HUDEP-2 (cell line): ENCODE measurements around the gene LRRC14B.

ENCODE experiments used
- DNase-seq, 76 experiments: peaks; one replicate each; lab custom pipeline; 2025; ENCODE audit not compliant: unreplicated experiment in 76 of 76; lab: John Stamatoyannopoulos, UW

The LRRC14B gene

GRCh38 chr5:191036-191948 is at the start of gene LRRC14B:
TSS of gene LRRC14B (plus strand) at chr5:191495. CDS start at chr5:191539, 44 bp downstream.
- peak in 7 of 76 experiments; percentile 8 to 24 (median 13) for DNase-seq

DNA sequence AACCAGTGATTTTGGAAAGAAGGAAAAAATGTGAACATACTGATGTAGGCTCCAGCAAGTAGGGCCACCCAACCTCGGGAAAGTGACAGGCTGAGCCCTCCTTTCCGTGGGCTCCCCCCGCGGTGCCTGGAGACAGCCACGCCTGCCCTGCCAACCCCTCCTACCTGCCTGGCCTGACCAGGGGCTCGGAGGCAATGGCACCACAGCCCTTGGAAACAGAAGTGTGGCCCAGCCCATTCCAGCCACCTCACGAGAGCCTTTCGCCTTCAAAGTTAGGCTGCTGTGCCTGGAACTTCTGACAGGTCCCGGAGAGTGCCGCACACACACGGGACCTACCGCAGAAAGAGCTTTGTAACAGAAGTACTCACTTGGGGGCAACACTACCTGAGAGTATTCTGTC is 49.5 kb upstream of the LRRC14B start:
- no peak for DNase-seq

GRCh38 chr5:142246-142810 is 49.0 kb upstream of the LRRC14B start:
- DNase-seq: no peak

GRCh38 chr5:143041-143440 is 48.3 kb upstream of the LRRC14B start:
- no peak for DNase-seq

DNA sequence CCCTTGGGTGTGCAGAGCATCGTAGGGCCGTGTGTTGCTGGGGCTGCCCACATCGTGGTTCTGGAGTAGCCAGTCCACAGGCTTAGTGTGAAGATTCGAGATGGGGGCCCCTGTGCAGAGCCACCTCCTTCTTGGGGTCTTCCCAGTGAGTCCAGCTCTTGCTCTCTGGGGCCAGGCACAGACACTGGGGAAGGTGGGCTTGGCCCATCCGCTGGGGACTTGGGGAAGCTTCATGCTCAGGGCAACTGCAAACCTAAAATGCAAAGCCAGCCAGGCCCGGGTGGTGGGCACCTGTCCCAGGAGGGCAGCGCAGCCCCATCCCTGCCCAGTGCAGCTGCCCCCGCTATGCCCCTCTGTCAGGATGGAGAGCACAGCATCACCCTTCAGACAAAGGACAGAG is 46.4 kb upstream of the LRRC14B start:
- no peak for DNase-seq

DNA sequence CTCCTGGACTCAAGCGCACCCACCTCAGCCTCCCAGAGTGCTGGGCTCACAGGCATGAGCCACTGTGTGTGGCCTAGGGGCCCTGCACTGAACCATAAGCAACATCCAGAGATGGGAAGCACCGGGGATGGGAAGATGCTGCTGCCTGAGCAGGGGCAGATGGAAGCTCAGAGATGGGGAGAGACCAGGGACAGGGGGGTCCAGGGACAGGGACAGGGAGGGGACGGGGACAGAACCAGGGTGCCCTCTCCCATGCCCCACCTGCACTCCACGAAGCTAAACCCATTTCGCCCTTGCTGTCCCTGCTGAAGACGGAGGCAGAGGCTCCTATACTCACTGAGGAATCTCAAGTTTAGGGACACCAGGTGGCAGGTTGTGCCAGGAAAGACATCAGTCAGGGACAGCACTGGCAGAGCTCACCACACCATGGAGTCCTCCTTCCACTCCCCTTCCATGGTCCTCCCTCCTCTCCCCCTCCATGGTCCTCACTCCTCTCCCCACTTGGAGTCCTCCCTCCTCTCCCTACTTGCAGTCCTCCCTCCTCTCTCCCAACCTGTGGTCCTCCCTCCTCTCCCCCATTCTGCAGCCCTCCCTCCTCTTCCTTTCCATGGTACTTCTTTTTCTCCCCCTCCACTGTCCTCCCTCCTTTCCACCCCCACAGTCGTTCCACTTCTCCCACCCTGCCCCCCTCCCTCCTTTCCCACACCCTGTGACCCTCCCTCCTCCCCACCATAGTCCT is 45.5 kb upstream of the LRRC14B start:
- DNase-seq: no peak

- no peak for DNase-seq
Measured at GRCh38 chr5:147751-148150, 43.5 kb upstream of the LRRC14B start.

GRCh38 chr5:149745-150485 is 41.4 kb upstream of the LRRC14B start:
- DNase-seq: no peak

- DNase-seq: no peak
Measured at GRCh38 chr5:150746-151145, 40.5 kb upstream of the LRRC14B start.

- DNase-seq: no peak
Measured at GRCh38 chr5:152077-152476, 39.2 kb upstream of the LRRC14B start.

GRCh38 chr5:153256-153655 is 38.0 kb upstream of the LRRC14B start:
- no peak for DNase-seq

DNA sequence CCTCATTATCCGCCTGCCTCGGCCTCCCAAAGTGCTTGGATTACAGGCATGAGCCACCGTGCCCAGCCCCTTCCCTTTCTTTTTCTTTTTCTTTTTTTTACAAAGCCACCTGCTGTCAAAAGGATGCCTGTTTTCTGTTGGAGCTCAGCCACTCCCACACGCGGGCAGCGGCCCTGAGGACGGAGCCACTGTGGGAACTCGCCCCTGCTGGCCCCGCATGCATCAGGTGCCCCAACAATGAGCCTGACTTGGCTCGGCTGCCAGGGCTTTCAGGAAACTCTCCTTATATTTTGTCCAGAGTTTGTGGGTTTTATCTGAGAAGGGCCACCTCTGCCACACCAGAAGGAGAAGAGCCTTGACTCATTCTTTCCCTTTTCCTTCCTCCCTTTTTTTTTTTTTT is 37.1 kb upstream of the LRRC14B start:
- no peak for DNase-seq

DNA sequence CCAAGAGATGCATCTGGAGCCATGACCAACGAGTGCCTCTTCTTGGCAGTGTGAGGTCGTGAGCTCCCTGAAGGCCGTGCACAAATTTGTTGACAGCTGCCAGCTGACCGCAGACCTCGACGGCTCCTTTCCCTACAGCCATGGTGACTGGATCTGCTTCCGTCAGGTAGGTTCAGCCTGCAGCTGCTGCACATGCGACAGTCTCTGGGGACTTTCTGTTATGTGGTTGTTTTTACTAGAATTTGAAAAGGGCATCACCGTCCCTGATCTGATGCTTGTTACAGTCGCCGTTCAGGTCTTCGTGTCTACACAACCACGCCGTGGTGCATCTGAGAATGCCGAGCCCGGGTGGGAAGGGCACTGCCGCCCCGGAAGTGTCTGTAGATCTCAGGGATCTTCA is 36.5 kb upstream of the LRRC14B start:
- DNase-seq: no peak

GRCh38 chr5:155651-156410 is 35.5 kb upstream of the LRRC14B start:
- DNase-seq: no peak

DNA sequence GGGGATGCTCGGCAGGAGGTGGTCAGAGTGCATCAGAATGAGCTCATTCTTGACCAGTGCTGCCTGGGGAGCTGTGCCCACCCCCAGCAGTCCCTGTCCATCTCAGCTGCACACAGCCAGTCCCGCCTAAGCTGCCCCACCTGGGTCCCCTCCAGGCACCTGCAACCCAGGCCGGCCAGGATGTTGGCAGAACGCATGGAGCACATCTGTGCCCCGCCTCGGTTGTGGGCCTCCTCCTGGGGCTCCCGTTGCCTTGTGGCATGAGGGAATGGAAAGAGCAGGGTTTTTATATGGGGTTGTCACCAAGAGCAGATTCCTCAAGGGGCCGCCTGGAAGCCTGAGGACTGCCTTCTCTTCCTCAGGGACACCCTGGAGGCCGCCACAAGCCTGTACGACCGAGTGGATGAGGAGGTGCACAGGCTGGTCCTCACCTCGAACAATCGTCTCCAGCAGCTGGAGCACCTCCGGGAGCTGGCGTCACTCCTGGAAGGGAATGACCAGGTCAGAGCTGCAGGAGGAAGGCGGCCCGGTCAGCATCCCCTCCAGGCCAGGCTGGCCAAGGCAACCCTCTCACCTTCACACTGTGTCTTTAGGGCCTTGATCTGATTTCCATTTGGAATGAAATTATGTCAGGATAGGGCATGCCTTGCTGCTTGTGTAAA is 34.8 kb upstream of the LRRC14B start:
- DNase-seq: no peak

- DNase-seq: no peak
Measured at GRCh38 chr5:157126-157715, 34.1 kb upstream of the LRRC14B start.

- DNase-seq: no peak
Measured at GRCh38 chr5:157801-158200, 33.5 kb upstream of the LRRC14B start.

GRCh38 chr5:158807-159447 is 32.4 kb upstream of the LRRC14B start:
- no peak for DNase-seq
